Left forelimb (tissue), 1 donor: ENCODE measurements around the gene BLVRB.
A peak's percentile ranks its signal among the peaks of the same experiment; 100 is the strongest.
"Not testable (repeated sequence)": the region's sequence is repeated elsewhere in the genome, so short reads cannot be mapped to it uniquely, and the experiment has no call there.

Source experiments
- DNase-seq: peaks from one replicate; pipeline ENCODE4 v3.0.0-alpha.2; 2018; ENCODE audit warnings: low spot score

The BLVRB gene

DNA sequence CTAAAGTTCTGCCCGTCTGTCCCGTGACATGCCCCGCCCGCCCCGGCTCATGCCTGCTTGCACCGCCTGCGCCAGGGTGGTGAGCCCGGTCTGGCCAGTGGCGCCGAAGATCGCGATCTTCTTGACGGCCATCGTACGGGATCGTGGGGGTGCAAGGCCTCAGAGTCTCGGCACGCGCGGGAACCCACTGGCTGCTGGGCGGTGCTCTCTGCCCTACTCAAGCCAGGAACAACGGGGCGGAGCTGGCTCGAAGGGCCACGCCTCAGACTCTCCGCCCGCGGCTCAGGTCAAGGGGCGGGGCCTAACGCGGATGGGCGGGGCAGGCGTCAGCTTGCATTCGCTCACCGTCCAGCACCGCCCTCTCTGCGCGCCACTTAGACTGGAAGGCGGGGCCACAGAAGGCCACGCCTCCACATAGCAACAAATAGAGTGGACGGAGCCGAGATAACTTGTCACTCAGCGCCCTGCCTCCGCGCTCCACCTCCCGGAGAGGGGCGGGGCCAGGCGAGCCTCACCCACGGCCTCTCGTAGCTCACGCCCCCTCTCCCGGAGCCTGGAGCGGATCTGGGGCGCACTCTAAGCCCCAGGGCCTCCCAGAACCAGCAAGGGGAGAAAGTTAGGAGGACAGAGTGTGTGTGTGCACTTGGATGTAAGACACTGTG, at the start of gene BLVRB:
BLVRB (minus strand) TSS at position 189 of the 662 bp plus-strand sequence; CDS start at position 132, 57 bp downstream.
- DNase-seq = peak; percentile 99

DNA sequence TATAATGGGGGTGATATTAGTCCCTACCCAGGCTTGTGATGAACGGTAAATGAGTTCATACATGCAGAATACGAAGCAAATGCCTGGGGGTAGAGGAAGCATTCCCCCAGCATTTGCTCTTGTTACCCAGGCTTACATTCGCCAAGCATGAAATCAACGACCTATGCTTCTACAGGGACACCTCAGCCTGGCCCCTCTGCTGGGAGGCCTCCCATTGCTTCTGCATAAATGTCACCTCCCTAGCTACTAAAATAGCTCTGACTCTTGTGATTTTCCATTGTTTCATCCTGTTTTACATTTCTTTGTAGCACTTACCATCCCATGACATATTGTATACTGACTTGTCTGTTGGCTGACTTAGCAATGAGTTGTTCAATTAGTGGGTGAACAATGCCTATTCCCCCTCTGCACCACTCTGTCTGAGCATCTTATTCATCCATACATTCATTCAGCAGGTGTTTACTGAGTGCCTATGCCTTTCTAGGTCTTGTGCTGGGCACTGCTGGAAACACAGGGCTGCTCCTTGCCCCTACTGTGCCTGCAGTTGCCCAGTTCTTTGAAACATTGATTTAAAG, 48.3 kb upstream of the BLVRB start:
- DNase-seq = no peak

DNA sequence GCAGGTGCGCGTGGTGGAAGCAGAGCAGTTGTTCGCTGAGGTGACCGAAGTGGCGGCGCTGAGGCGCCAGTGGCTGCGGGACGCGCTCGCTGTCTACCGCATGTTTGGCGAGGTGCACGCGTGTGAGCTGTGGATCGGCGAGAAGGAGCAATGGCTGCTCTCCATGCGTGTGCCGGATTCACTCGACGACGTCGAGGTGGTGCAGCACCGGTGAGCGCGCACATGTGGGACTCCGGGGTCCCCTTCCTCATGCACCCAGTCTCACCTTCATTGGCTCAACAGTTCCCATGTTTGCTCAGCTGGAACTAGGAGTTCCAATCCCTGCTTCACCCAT, 47.8 kb upstream of the BLVRB start:
- no peak for DNase-seq

DNA sequence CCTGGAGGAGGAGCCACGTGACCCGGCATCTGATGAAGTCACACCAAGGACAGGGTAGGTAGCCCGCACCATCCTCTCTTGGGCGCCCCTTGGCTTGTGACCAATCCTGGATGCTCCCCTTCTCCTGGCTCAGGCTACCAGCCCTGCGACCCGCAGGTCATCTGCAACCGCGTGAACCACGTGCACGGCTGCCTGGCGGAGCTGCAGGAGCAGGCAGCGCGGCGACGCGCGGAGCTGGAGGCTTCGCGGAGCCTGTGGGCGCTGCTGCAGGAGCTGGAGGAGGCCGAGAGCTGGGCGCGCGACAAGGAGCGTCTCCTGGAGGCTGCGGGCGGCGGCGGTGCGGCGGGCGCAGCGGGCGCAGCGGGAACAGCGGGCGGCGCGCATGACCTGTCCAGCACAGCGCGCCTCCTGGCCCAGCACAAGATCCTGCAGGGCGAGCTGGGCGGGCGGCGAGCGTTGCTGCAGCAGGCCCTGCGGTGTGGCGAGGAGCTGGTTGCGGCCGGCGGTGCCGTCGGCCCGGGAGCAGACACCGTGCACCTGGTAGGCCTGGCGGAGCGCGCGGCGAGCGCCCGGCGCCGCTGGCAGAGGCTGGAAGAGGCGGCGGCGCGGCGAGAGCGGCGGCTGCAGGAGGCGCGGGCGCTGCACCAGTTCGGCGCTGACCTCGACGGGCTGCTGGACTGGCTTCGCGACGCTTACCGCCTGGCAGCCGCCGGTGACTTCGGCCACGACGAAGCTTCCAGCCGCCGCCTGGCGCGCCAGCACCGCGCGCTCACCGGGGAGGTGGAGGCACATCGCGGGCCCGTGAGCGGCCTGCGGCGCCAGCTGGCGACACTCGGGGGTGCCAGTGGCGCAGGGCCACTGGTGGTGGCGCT, 47.2 kb upstream of the BLVRB start:
- DNase-seq = no peak

DNA sequence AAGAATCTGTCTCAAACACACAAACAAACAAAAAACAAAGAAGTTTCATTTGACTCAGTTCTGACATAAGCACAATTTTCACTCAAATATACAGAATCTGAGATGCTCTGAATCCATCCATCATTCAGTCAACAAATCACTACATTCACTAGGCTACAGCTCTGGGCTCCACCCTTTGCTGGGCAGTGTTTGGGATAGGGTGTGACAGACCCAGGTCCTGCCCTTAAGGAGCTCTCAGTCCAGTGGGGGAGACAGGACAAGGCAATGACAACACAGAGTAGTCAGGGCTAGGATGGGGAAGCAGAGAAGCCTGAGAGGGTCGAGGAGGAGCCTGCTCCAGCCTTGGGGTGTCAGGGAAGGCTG, 46.5 kb upstream of the BLVRB start:
- DNase-seq = no peak

DNA sequence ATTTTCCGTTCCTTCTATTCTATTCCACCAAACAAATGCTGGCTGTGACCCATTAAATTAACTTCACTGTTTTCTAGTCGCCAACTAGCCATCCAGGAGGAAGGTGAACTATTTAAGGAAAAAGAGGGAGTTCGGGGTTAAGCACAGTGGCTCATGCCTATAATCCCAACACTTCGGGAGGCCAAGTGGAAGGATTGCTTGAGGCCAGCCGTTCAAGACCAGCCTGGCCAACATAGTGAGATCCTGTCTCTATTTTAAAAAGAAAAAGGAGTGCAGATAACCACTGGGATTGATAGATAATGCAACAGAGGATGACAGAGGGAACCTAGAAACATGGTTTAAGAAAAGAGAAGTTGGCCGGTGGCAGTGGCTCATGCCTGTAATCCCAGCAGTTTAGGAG, 45.9 kb upstream of the BLVRB start:
- DNase-seq = no peak

DNA sequence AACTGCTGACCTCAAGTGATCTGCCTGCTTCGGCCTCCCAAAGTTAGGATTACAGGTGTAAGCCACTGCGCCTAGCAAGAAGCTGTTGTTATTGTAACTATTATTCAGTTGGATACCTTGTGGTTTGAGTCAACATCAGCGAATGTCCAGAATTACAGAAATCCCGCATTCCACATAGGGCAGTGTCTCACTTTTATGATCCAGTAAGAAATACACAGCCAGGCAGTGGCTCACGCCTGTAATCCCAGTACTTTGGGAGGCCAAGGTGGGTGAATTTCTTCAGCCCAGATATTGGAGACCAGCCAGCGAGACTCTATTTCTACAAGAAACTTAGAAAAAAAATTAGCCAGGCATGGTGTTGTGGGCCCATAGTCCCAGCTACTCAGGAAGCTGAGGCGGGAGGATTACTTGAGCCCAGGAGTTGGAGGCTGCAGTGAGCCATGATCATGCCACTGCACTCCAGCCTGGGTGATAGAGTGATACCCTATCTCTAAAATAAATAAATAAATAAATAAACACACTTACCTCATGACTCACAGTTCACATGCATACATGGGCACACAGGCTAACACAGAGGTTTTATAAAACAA, 45.1 kb upstream of the BLVRB start:
- DNase-seq = no peak

DNA sequence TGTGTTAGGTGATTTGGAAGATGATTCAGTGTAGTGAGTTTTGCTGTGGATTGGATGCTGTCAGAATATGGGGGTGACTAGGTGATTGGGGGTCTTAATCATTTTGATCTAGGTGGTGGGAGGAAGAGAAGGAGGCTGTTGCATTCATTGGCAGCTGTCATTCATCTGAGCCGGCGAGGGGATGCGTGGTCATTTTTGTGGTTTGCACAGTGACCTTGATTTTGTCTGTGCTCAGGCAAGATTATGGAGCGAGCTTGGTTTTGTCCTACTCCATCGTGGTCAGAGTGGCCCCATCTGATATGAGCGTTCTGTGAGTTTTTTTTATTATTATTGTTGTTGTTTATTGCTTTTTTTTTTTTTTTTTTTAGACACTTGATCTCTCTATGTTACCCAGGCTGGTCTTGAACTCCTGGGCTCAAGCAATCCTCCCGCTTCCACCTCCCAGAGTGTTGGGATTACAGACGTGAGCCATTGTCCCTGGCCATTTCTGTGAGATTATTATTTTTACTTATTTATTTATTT, 43.3 kb upstream of the BLVRB start:
- no peak for DNase-seq

DNA sequence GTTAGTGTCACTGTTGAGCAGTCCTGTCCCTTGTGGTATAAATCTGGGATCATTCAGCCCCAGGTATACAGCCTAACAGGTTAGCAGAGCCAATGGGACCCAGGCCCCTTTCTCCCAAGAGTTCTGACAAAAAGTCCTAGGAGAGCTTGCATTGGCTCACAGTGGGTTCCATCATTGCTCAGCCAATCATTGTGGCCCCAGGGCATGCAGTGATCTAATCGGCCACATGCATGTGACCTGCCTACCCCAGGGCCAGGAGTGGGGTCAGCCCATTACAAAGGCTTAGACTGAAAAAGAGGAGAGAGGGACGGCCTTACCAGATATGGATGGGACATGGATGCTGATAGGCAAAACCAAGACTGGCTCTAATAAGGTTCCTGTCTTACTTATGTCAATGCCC, 42.3 kb upstream of the BLVRB start:
- DNase-seq = no peak

DNA sequence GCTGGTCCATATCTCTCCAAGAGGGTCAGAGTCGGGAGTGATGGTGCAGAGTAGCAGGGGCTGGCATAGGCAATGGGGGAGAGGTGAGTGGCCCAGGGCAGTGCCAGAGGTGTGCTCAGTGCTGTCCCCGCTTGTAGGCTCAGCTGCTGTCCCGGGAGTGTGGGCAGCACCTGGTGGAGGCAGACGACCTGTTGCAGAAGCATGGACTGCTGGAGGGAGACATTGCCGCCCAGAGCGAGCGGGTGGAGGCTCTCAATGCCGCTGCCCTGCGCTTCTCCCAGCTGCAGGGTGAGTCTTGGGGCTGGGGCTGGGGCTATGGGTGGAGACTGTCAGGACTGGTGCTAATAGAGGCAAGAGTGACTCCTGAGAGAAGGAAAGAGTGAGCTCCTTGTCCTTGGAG, 40.6 kb upstream of the BLVRB start:
- DNase-seq = no peak

DNA sequence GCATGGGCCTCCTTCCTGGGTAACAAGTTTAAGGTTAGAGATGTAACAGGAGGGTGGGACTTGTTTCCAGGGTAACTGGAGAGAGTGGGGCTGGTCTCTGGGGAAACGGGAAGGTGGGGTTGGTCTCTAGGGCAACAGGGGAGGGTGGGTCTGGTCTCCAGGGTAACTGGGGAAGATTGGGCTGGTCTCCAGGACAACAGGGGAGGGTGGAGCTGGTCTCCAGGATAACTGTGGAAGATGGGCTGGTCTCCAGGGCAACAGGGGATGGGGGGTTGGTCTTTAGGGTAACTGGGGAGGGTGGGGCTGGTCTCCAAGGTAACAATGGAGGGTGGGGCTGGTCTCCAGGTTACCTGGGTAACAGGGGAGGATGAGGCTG, 37.8 kb upstream of the BLVRB start:
- DNase-seq = no peak

DNA sequence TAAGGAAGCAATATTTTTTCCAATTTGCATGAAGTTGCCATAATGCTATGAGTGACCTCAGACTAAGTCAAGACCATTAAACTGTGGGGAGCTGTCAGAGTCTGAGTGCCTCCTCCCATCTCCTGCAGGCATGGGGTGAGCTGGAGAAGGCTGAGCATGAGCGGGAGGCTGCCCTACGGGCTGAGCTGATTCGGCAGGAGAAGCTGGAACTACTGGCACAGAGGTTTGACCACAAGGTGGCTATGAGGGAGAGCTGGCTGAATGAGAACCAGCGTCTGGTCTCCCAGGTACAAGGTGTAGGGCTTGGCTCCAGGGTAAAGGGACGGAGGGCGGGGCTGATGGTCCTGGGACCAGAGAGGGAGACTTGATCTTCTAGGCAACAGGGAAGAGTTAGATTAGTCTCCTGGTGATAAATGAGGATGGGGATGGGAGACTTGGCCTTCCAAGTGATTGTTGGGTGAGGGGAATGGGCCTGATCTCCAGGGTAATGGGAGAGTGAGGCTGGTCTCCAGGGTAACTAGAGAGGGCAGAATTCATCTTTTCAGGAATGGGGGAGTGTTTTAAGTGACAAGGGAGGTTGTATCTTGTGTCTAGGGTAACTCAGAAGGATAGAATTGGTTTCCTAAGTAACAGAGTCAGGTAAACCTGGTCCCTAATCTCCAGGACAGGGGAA, 37.2 kb upstream of the BLVRB start:
- DNase-seq = no peak

DNA sequence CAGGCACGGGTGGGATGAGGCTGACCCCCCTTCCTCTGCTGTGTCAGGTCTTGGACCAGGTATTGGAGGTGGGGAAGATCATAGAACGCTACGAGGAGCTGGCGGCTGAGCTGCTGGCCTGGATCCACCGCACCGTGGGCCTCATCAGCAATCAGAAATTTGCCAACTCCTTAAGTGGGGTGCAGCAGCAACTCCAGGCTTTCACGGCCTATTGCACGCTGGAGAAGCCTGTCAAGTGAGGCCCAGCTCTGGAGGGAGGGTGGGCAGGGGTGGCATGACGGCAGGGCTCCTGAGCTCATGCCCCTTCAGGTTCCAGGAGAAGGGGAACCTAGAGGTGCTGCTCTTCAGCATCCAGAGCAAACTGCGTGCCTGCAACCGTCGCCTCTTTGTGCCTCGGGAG, 36.5 kb upstream of the BLVRB start:
- DNase-seq = no peak

DNA sequence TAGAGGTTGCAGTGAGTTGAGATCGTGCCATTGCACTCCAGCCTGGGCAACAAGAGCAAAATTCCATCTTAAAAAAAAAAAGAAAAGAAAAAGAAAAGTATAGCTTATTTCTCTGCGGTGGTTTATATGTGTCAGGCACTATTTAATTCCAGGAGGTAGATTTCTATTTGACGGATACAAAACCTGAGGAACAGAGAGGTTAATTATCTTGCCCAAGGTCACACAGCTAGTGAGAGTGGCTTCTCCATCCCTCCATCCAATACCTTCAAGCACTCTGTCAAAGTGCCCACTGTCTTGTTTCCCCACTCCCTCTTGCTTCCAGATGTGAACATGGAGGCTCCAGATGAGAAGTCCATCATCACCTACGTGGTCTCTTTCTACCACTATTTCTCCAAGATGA, 36.1 kb upstream of the BLVRB start:
- no peak for DNase-seq

DNA sequence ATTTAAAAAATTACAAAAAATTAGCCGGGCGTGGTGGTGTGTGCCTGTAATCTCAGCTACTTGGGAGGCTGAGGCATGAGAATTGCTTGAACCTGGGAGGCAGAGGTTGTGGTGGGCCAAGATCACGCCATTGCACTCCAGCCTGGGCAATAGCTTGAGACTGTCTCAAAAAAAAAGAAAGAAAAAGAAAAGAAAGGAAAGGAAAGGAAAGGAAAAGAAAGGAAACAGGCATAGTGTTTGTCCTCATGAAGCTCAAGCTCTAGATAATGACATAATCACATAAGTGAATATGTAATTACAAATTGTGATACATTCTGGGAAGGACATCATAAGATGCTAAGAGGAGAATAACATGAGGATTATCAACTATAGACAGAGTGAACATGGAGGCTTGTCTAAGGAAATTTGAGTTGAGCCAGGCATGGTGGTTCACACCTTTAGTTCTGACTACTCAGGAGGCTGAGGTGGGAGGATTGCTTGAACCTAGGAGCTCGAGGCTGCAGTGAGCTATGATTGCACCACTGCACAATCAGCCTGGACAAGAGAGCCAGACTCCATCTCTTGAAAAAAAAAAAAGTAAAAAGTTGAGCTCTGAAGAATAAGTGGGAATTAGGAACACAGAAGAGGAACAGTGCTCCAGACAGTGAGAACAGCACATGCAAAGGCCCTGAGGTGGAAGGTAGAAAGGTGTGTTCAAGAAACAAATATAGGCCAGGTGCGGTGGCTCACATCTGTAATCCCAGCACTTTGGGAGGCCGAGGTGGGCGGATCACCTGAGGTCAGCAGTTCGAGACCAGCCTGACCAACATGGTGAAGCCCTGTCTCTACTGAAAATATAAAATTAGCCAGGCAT, 35.4 kb upstream of the BLVRB start:
- not testable (repeated sequence) for DNase-seq

DNA sequence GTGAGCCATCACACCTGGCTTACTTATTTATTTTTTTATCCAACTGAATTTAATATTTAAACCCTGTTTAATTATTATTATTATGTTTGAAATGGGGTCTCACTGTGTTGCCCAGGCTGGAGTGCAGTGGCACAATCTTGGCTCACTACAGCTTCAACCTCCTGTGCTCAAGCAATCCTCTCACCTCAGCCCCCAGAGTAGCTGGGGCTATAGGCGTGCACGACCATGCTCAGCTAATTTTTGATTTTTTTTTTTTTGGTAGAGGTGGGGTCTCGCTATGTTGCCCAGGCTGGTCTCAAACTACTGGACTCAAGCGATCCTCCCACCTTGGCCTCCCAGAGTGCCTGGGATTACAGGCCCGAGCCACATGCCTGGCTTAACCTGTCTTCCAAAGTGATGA, 33.8 kb upstream of the BLVRB start:
- DNase-seq = no peak

DNA sequence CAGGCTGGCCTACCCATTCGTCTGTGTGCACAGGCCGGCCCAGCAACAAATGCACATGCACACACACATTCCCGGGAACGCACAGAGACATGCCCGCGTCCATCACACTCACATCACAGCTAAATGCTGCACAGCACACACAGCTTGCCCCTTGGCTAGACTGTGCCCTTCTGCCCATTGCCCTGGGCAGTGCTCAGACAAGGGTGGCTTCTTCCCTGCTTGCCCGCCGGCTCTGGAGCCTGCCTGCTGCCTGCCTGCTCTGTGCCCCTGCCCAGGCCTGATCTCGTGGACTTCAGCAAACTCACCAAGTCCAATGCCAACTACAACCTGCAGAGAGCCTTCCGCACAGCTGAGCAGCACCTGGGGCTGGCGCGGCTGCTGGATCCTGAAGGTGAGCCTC, 31.7 kb upstream of the BLVRB start:
- DNase-seq = no peak

DNA sequence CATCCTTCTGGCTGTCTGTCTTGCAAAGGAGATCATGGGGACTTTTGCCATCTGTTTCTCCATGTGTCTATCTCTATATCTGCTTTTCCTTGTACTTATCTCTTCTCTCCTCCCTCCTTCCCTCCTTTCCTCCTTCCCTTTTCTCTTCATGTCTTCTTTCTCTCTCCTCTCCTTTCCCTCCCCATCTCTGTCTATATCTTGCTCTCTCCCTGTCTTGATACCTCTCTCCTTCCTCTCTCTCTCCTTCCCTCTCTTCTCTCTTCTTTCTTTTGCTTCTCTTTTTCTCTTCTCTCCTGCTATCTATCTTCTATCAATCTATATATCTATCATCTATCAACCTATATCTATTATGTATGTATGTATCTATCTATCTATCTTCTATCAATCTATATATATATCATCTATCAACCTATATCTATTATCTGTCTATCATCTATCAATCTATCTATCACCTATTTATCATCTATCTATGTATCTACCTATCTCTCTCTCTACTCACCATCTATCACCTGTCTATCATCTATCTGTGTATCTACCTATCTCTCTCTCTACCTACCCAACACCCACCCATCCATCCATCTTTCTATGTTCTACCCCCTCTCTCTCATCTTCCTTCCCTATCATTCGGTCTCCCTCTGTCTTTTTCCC, 28.8 kb upstream of the BLVRB start:
- DNase-seq = no peak

DNA sequence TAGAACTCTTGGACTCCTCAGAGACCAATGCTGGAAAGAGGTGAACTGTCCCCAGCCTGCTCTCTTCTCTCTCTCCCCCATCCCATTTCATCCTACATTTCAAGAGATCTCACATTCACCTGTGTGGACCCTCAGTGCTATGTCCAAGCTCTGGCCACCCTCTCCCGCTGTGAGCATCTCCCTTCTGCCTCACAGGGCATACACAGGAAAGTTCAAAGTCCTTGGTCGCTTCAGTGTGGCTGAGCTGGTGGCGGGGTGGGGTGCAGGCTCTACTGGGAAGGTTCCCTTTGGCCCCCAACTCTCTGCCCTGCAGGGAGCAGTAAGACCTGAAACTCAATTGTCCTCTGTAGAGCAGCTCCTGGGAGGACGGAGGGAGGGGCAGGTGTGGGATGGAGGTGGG, 28.2 kb upstream of the BLVRB start:
- no peak for DNase-seq

DNA sequence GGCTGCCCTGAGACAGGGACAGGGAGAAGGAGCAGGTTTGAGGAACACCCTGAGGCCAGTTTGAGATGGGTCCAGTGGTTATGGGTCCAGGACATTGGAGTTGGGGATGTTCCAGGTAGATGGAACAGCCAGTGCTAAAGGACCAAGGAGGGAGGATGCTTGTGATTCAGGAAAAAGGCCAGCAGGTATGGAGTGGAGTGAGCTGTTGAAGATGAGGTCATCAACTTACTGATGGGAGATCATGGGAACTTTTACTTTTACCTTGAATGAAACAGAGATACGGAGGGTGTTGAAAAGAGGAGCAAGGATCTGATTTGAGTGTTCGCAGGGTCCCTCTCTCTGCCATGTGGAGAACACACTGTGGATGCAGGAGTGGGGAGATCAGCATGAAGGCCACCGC, 26.7 kb upstream of the BLVRB start:
- DNase-seq = no peak

DNA sequence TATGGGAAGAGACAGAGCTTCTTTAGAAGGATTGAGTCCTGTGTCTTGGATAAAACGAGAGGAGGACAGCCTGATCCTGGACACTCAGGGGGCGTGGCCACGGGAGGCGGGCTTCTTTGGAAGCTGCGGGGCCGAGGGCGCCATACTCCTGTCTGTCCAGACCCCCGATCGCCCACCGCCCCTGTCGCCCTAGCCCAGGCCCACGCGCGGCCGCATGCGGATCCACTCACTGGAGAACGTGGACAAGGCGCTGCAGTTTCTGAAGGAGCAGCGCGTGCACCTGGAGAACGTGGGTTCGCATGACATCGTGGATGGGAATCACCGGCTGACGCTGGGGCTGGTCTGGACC, 24.3 kb upstream of the BLVRB start:
- DNase-seq = no peak
